CD4-positive, alpha-beta T cell treated with Interleukin-6 for 4 hours (primary cell): ENCODE measurements around the gene CACNA1C.
"Not testable (repeated sequence)": the region's sequence is repeated elsewhere in the genome, so short reads cannot be mapped to it uniquely, and the experiment has no call there.

Experiments used
- DNase-seq: peaks from one replicate; pipeline ENCODE4 v3.0.0-alpha.2; 2020; ENCODE audit warnings: mixed read lengths

The CACNA1C gene

DNA sequence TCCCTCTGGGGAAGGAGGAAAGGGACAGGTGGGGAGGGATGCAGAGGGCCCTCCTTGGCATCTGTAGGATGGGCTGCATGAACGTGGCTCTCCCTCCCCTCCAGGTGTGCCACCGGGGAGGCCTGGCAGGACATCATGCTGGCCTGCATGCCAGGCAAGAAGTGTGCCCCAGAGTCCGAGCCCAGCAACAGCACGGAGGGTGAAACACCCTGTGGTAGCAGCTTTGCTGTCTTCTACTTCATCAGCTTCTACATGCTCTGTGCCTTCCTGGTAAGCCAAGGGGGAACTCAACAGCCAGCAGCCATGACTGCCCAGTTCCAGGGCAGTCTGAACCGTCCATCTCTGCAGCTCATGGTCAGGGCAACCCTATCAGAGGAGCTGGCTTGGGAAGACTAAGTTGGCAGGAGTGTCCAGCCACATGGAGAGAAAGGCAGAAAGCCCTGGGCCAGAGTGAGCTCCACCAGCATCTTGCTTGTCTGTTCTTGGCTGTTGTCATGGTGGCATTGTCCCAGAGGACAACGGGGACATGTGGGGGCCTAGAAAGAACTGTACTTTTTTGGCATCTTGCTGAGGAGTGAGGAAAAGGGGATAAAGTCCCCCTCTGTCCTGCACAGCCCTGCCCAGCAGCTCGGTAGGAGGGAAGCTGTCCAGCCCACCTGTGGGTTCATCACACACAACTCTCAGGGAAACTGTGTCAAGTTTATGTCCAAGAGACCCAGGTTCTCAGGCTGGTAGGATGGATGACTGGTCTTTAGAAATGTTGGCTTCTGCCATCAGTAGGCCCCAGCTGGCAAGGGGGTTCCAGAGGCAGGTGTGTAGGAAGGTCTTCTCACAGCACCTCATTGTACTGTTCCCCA lies 612.2 kb downstream of the CACNA1C start:
- DNase-seq: no peak

DNA sequence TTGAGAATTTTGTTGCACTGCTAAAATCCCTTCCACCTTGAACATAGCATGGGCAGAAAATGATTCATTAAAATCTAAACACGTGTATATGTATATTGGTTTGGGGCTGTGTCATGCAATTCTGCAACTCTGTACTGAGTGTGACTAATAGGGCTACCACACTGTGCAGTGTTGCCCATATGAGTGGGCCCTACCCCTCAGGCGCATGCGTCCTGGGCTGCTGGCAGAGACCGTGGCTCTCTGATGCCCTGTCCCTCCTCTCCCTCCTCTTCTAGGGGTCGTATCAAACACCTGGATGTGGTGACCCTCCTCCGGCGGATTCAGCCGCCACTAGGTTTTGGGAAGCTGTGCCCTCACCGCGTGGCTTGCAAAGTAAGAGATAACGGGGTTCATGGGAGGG lies 613.6 kb downstream of the CACNA1C start:
- no peak for DNase-seq

DNA sequence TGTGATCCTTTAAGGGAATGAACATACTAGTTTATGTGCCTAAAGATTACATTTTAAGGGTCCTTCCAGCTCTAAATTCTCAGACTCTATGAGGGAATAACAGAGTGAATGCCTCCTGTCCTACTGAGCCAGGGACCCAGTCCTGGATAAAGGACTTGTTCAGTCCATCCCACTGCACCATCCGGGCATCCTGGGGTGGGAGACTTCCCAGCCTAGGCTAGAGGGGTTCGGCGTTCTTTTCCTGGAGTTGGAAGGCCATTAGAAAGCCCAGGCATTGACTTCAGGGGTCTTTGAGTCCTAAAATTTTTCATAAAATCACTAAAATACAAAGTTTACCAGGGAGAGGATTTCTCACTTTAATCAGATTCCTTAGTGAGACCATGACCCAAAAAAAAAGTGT lies 614.1 kb downstream of the CACNA1C start:
- DNase-seq: no peak

DNA sequence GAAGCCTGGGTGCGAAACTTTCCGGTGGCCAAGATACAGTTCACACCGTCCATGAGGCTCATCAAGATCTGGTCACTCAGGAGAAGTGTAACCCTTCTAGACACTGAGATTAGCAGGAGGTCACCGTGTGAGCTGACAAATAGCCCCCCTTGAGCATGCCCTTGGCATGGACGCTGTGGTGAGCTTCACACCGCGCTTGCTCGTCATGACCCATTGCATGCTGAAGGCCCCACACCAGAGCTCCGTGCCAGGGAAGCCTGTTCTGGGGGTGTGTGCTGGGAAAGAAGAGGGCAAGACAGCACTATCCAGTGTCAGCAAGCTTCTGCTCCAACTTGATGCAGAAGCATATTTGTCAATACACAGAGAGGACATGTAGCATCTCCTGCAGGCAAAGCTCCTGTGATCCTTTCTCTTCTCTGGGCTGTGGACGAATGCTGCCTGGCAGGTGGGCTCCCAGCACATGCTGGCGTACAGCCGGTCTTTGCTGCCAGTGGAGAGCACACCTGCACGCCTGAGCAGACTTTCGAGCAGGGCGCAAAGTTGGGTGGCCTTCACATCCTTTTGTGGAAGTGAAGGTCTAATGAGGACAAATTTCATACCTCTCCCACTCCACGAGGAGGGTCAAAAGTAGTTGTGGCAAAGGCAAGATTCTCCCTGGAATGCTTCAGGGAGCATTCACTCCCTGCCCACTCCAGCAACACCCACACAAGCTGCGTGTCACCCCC lies 615.1 kb downstream of the CACNA1C start:
- no peak for DNase-seq

DNA sequence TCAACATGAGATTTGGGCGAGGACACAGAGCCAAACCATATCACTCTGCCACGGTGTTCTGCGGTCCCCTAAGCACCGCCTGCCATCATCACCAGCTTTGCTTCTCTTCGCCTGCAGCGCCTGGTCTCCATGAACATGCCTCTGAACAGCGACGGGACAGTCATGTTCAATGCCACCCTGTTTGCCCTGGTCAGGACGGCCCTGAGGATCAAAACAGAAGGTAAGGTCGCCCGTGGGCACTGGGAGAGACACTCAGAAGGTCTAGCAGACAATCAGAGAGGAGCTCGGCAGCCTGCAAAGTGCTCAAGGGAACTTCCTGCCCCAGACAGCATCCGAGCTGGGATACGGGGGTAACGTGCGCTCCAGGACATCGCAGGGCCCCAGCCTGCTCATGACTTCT lies 616.0 kb downstream of the CACNA1C start:
- DNase-seq: no peak

DNA sequence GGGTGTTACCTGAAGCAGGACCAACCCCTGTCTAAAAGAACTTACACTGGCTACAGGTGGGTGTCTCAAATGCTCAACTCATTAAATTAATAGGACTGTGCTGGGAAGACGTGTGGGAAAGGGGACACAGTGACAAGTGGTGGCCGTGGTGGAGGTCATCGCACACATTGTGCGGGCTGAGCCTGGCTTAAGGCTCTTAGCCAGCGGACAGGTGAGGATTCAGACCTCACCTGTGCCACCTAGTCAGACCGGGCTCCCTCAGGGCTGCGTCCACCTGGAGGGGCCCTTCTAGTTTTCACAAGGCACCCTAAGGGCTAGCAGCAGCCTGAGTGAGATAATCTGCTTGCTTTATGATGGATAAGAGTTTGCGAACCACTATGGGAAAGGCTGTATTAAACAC lies 616.8 kb downstream of the CACNA1C start:
- no peak for DNase-seq

DNA sequence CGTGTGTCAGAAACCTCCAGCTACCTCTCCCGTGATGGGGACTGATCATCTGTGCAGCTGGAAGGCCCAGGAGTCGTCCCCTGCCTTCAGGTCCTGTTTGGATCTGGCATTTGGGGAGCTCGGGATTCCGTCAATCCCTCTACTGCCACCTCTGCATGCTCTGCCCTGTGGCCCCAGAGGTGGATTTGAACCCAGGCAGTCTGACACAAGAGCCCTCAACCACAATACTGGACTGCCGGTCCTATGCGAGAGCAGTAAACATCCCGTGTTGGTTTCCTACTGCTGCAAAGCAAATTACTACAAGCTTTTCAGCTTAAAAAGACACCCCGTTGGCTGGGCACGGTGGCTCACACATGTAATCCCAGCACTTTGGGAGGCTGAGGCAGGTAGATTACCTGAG lies 620.1 kb downstream of the CACNA1C start:
- DNase-seq: no peak

DNA sequence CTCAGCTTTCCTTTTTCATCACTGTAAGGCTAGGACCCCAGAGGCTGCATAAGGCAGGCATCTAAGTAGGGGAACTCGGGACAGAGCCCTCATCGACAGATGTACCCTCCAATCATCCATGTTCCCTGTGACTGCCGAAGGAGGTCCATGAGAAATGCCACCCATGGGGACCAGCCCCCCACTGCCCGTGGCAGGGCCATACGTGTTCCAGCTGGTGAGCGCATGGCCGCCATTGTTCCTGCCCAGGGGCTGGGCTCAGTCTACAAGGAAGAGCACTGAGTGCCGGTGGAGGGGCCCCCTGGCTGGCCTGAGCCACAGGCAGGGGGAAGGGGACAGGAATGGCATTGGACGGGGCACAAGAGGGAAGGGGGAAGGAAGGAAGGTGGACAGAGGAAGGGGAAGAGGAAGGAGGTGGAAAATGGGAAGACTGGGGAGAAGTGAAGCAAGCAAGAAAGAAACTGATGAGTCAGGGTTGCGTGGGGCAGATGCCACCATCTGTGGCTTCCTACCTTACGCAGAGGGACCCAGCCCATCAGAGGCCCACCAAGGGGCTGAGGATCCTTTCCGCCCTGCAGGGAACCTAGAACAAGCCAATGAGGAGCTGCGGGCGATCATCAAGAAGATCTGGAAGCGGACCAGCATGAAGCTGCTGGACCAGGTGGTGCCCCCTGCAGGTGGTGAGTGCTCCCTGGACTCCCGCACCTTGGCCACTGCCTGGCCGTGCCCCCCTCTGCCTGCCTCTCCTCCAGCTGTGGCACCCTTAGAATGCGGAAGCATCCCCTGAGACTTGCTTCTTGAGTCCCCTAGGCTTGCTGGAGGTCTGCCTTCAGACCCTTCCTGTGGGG lies 621.4 kb downstream of the CACNA1C start:
- no peak for DNase-seq

DNA sequence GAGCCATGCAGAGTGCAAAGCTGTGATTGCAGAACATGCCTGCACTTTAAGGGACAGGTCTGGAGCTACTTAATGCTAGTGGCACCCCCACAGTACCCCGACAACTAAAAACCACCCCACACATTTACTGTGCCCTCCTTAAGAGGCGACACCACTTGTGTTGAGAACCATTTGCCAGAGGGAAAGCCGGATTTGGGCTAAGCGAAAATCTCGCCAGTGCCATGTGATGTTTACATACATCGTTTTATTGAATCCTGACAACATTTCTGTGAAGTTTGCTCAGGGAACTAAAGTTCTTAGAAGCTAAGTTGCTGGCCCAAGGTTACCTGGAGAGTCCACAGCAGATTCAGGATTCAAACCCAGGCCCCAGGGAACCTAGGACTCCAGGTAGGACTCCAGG lies 623.0 kb downstream of the CACNA1C start:
- no peak for DNase-seq

DNA sequence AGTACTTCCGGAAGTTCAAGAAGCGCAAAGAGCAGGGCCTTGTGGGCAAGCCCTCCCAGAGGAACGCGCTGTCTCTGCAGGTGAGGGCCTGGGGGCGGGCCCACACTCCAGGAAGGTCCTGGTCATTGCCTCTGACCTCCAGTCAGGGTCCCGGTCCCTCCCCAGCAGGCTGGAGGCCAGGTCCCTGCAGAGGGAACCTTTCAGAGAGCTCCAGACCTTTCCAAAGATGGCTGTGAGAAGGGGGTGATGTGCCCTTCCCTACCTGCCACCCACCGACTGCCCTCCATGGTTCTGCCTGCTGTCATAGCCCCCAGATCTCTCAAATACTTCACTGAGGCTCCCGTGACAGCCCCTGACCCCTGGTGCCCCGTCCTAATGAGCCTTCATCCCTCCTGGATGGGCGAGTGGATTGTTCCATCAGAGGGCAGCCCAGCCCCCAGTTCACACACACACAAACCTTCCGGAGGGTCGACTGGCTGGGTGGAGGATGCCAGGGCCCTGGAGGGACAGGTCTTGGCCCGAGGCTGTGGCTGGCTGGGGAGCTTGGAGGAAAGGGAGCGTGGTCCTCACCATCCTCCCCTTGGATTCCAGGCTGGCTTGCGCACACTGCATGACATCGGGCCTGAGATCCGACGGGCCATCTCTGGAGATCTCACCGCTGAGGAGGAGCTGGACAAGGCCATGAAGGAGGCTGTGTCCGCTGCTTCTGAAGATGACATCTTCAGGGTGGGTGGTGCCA lies 624.5 kb downstream of the CACNA1C start:
- DNase-seq: no peak

DNA sequence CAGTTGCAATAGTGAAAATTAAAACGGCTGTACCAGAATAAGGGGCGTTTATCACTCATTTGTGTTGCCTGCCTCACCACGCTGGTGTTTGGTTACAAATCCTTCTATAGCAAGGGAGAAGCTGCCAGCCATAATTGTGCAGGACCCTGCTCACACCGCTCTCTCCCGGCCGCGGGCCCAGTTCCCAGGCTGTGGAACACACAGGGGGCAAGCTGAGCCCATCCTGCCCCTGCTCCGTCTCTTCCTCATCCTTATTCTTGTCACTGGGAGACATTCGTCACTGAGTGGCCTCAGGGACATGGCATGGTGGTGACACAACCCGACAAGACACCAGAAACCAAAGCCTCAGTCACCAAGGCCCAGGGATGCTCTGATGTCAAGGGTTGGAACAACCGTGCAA lies 625.6 kb downstream of the CACNA1C start:
- DNase-seq: no peak

DNA sequence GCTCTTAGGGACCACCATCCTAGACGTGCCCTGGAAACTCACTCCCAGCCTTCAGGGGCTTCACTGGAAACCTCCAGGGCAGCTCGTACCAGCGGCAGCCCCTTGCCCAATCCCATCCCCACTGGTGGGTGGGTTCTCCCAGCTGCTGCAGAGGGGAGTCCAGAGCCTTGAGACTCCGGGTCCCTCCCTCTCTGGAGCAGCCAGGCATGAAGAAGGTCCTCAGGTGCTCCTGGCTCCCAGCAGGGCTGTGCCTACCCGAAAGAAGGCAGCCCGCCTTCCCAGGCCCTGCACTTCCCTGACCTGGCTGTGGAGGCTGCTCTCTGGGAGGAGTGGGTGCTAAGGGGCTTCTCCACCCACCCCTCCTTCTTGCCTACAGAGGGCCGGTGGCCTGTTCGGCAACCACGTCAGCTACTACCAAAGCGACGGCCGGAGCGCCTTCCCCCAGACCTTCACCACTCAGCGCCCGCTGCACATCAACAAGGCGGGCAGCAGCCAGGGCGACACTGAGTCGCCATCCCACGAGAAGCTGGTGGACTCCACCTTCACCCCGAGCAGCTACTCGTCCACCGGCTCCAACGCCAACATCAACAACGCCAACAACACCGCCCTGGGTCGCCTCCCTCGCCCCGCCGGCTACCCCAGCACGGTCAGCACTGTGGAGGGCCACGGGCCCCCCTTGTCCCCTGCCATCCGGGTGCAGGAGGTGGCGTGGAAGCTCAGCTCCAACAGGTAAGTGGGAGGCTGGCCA lies 626.5 kb downstream of the CACNA1C start:
- DNase-seq: no peak

DNA sequence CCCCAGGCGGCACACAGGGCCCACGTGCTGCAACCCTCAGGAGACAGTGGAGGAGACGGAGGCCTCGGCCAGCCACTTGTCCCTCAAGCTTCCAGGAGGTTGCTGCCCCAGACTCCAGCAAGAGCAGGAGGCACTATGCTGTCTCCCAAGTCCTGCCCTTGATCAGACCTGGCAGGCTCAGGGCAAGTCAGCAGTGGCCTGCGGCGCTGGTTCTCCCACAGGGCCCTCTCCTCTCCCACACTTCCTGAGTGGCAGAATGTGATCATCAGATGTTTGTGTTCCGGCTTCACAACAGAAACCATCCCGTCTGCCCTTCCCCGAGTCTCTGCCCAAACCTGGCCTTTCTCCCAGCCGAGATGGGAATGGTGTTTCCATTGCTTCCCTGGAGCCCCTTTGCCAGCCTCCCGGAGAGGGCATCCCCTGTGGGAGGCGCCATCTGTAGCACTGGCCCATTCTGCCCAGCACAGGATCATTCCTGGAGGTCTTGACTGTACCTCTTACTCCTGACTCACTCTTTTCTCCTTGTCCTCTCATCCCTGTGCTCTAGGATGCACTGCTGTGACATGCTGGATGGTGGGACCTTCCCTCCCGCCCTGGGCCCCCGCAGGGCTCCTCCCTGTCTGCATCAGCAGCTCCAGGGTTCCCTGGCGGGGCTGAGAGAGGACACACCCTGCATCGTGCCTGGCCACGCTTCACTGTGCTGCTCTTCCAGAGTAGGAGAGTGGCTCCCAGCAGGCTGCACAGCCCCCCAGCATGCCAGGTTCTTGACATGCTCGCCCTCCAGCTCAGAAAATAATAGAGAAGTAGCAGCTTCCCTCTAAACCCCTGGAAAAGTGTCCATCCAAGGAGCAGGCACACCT lies 627.3 kb downstream of the CACNA1C start:
- DNase-seq: no peak

DNA sequence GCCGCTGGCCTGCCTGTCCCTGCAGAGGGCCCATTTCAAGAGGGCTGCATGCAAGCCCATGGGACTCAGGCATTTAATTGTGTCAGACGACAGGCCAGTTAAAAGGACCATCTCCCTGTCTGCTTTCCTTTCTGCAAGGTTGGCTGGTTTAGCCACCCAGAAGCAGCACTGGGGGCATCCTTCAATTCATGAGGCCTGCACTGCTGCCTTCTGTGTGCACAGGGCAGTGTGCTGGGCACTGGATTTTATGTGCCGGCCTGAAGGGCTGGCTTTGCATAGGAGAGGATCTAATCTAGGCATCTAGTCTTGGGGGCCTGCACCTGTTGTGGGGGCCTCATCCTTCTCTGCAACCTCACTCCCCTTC lies 627.9 kb downstream of the CACNA1C start:
- no peak for DNase-seq

DNA sequence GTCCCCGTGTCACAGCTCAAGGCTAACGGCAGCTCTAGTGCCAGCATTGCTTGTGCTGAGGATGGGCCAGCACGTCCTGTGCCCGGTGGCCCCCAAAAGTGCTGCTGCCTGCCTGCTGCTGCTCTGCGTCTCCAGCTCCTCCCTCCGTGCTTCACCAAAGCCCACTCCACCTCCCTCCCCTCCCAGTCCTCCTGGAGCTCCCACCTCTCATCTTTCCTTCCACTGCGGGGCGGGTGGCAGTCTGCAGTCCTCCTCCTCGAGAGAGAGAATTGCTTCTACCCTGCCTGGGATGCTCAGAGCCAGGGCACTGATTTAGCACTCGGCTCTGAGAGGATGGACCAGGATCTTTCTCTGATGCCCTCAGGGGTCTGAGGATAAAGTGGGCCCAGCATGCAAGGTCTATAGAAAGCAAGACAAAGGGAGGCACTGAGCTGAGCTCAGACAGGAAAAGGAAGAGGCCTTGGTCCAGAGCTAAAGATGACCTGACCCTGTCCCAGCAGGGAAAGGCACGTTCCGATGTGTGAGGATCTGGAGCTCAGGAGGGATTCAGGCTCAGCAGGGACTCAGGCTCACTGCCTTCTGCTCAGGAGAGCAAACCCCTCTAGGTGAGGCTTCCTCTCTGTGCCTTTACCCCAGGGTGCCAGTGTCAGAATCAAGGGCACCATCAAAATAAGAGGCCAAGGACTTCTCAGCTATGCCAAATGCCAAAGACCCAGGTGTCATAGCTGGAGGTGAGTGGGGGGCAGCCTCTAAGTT lies 628.8 kb downstream of the CACNA1C start:
- DNase-seq: no peak

DNA sequence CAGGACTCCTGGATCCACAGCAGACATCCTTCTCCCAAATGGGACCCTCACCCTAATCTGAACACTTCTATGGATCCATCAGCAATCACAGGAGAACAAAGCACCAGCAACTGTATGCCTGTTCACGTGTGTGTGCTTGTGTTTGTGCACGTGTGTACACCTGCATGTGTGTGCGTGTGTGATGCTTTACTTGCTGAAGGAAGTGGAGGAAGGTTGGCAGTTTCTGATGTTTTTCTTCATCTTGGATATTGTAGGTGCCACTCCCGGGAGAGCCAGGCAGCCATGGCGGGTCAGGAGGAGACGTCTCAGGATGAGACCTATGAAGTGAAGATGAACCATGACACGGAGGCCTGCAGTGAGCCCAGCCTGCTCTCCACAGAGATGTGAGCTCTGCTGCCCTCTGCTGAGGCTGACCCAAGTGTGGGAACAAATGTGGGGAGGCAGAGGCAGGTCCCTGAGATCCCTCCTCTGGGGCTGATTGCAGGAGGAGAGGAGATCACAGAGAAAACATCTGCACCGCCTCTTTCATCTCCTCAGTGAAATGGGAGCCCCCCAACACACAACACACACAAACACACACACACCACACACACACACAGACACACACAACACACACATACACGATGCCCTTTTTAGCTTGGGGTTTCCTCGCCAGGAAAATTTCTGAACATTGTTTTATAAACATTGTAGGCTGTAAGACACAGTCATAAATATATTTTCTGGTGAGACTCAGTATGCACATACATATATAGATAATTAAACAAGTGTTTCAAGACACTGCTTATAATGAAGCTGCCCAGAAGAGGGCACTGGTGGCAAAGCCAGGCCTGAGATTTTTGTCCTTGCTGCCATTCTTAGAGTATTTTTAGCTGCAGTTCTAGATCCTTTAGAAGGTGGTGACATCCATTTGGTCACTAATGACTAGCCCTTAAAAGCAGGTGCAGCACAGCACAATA lies 629.8 kb downstream of the CACNA1C start:
- DNase-seq: peak; percentile 61

DNA sequence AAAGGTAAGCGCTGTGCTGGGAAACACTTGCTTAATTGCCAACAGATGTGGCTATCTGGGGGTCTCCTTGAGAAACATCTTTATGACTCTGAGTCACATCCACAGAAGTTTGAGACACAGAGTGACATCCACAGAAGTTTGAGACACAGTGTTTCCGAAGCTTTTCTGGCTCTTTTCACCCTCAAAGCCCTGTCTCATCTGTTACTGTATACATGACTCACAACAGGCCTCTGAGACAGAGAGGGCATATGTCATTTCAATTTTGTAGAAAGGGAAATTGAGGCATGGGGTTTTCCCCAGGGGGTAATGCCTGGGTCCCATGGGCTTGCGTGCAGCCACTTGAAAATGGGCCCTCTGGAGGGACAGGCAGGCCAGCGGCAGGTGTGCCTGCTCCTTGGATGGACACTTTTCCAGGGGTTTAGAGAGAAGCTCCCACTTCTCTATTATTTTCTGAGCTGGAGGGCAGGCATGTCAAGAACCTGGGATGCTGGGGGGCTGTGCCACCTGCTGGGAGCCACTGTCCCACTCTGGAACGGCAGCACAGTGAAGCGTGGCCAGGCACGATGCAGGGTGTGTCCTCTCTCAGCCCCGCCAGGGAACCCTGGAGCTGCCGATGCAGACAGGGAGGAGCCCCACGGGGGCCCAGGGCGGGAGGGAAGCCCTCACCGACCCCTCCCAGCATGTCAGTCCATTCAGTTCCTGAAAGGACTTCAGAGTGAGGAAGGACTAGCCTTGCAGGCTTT lies 630.7 kb downstream of the CACNA1C start:
- no peak for DNase-seq

DNA sequence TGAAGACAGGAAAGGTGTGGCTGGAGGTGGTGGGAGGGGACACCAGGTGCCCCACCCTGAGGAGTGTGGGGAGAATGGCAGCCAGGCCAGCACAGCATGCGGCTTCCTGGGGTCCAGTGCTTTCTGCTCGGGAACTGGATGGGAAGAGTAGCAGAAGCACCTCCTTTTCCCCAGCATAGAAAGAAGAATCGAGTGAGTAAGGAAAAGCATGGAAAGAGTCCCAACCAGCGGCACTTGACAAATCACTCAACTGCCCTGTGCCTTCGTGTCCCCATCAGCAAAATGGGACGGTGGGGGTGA lies 631.2 kb downstream of the CACNA1C start:
- DNase-seq: not testable (repeated sequence)
